Neural crest cell (in vitro differentiated cells): ENCODE measurements around the gene TH. TPM values are rescaled to one million over a fixed set of nuclear protein-coding genes. Genes with fewer than 3 reads are reported as not detected.

Experiments used
- DNase-seq: peaks from one replicate; pipeline ENCODE4 v3.0.0; 2021; ENCODE audit warnings: low read depth, mixed read lengths, low spot score
- H3K27ac Mint-ChIP-seq: one replicate; pipeline ENCODE4 v1.8.0; 2021; ENCODE audit warnings: mild to moderate bottlenecking, mixed read lengths; ENCODE audit not compliant: unreplicated experiment
- H3K27me3 Mint-ChIP-seq: 2 replicates; pipeline ENCODE4 v1.8.0; 2021; ENCODE audit warnings: low read depth, mild to moderate bottlenecking, mixed read lengths
- H3K36me3 Mint-ChIP-seq: 2 replicates; pipeline ENCODE4 v1.8.0; 2021; ENCODE audit warnings: low read depth, mild to moderate bottlenecking, mixed read lengths
- H3K4me1 Mint-ChIP-seq: 2 replicates; pipeline ENCODE4 v1.8.0; 2021; ENCODE audit warnings: mixed read lengths
- H3K4me3 Mint-ChIP-seq: one replicate; pipeline ENCODE4 v1.8.0; 2021; ENCODE audit warnings: mild to moderate bottlenecking, mixed read lengths
- H3K9me3 Mint-ChIP-seq: 2 replicates; pipeline ENCODE4 v1.8.0; 2021; ENCODE audit warnings: mixed read lengths
- CTCF ChIP-seq: fragments of 200-600 bp; sonication (generic); conservative IDR thresholded peaks from 2 replicates; pipeline ENCODE4 v1.5.0; 2021; ENCODE audit warnings: antibody characterized with exemption, mild to moderate bottlenecking
- total RNA-seq: library from RNA; stranded (reverse); gene quantifications from 2 replicates; pipeline ENCODE4 v1.2.1, GENCODE V29; 2021

TH gene
- total RNA-seq, 1 donor from 2014 or later, result 0.61 TPM

GRCh38 chr11:2177076-2177475, 5.5 kb upstream of the TH start:
- Mint-ChIP-seq H3K4me3 (no peak overlapping the region), H3K9me3 (no peaks in the 10 kb centered on the region), H3K36me3 (no peaks in the 10 kb centered on the region), H3K27me3 (peaks cover 3% of the 10 kb centered on the region), H3K27ac (no peak overlapping the region), H3K4me1 (no peaks in the 10 kb centered on the region)
- TF ChIP-seq CTCF, result no peak
- no peak for DNase-seq

GRCh38 chr11:2176389-2176900, 4.8 kb upstream of the TH start:
- no peak for DNase-seq
- no peaks in the 10 kb centered on the region for H3K9me3 Mint-ChIP-seq
- no peaks in the 10 kb centered on the region for H3K36me3 Mint-ChIP-seq
- TF ChIP-seq CTCF, result no peak
- no peak overlapping the region for H3K27ac Mint-ChIP-seq
- no peaks in the 10 kb centered on the region for H3K4me1 Mint-ChIP-seq
- H3K27me3 Mint-ChIP-seq, result peaks cover 3% of the 10 kb centered on the region
- H3K4me3 Mint-ChIP-seq, result no peak overlapping the region

- H3K9me3 Mint-ChIP-seq, result no peaks in the 10 kb centered on the region
- no peak overlapping the region for H3K27ac Mint-ChIP-seq
- no peak for TF ChIP-seq CTCF
- no peaks in the 10 kb centered on the region for H3K36me3 Mint-ChIP-seq
- H3K4me3 Mint-ChIP-seq, result no peak overlapping the region
- H3K27me3 Mint-ChIP-seq, result peaks cover 3% of the 10 kb centered on the region
- no peak for DNase-seq
- no peaks in the 10 kb centered on the region for H3K4me1 Mint-ChIP-seq
Measured at GRCh38 chr11:2175659-2176058, 4.0 kb upstream of the TH start.

GRCh38 chr11:2174361-2174760, 2.7 kb upstream of the TH start:
- Mint-ChIP-seq H3K27me3 (peaks cover 3% of the 10 kb centered on the region), H3K27ac (no peak overlapping the region), H3K4me3 (no peak overlapping the region)

GRCh38 chr11:2173761-2174160, 2.1 kb upstream of the TH start:
- no peaks in the 10 kb centered on the region for H3K4me1 Mint-ChIP-seq
- H3K27me3 Mint-ChIP-seq, result peaks cover 3% of the 10 kb centered on the region
- H3K4me3 Mint-ChIP-seq, result no peak overlapping the region
- TF ChIP-seq CTCF, result no peak
- no peaks in the 10 kb centered on the region for H3K9me3 Mint-ChIP-seq
- no peak overlapping the region for H3K27ac Mint-ChIP-seq
- DNase-seq, result no peak
- H3K36me3 Mint-ChIP-seq, result no peaks in the 10 kb centered on the region

More at GRCh38 chr11:2174361-2174760, 2.7 kb upstream of the TH start:
- no peak for TF ChIP-seq CTCF
- Mint-ChIP-seq H3K4me1 (no peaks in the 10 kb centered on the region), H3K36me3 (no peaks in the 10 kb centered on the region), H3K9me3 (no peaks in the 10 kb centered on the region)
- DNase-seq, result no peak
